ENCODE data around the gene THBS1.

GRCh38 chr15:39641191-39641889 is 60.5 kb downstream of the THBS1 start:
- TF ChIP-seq CTCF (IDR thresholded peaks at IDR 0.05) (no peak), POLR2A (IDR thresholded peaks at IDR 0.05) (no peak)

Measured in adrenal gland (tissue), 5 donors.